ENCODE results near the gene FANCI.

The FANCI gene

DNA sequence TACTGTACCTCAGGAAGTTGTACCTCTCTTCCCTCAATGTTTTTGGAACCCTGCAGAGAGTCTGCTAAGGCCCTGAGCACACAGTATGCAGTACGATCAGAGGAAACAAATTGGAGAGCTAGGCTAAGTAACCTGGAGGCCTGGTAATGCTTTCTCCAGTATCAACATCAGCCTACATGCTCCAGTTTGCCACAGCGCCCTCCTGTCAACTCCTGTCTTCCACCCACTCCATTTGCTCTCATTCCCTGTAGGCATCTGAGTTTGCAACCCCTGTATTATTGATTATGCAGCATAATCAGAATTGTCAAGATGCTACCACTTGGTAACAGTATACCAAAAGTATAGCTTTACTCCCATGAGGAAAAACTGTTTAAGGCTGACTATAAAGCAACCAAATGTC lies 76.4 kb downstream of the FANCI start:
- no peak for TF ChIP-seq RAD21 (IDR thresholded peaks at IDR 0.05; ENCODE audit: low read depth)
- TF ChIP-seq, protein P1, sequence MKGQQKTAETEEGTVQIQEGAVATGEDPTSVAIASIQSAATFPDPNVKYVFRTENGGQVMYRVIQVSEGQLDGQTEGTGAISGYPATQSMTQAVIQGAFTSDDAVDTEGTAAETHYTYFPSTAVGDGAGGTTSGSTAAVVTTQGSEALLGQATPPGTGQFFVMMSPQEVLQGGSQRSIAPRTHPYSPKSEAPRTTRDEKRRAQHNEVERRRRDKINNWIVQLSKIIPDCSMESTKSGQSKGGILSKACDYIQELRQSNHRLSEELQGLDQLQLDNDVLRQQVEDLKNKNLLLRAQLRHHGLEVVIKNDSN (IDR thresholded peaks at IDR 0.05): no peak
- TF ChIP-seq TCF12 (IDR thresholded peaks at IDR 0.05; ENCODE audit: low read depth): no peak
- TF ChIP-seq, protein P2, sequence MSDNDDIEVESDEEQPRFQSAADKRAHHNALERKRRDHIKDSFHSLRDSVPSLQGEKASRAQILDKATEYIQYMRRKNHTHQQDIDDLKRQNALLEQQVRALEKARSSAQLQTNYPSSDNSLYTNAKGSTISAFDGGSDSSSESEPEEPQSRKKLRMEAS (IDR thresholded peaks at IDR 0.05): no peak
- TF ChIP-seq CEBPB (IDR thresholded peaks at IDR 0.05): no peak
- no peak for TF ChIP-seq YY1 (IDR thresholded peaks at IDR 0.05; ENCODE audit: low read depth)
- TF ChIP-seq, protein P3, sequence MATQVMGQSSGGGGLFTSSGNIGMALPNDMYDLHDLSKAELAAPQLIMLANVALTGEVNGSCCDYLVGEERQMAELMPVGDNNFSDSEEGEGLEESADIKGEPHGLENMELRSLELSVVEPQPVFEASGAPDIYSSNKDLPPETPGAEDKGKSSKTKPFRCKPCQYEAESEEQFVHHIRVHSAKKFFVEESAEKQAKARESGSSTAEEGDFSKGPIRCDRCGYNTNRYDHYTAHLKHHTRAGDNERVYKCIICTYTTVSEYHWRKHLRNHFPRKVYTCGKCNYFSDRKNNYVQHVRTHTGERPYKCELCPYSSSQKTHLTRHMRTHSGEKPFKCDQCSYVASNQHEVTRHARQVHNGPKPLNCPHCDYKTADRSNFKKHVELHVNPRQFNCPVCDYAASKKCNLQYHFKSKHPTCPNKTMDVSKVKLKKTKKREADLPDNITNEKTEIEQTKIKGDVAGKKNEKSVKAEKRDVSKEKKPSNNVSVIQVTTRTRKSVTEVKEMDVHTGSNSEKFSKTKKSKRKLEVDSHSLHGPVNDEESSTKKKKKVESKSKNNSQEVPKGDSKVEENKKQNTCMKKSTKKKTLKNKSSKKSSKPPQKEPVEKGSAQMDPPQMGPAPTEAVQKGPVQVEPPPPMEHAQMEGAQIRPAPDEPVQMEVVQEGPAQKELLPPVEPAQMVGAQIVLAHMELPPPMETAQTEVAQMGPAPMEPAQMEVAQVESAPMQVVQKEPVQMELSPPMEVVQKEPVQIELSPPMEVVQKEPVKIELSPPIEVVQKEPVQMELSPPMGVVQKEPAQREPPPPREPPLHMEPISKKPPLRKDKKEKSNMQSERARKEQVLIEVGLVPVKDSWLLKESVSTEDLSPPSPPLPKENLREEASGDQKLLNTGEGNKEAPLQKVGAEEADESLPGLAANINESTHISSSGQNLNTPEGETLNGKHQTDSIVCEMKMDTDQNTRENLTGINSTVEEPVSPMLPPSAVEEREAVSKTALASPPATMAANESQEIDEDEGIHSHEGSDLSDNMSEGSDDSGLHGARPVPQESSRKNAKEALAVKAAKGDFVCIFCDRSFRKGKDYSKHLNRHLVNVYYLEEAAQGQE (IDR thresholded peaks at IDR 0.05; ENCODE audit: low read depth): no peak
- no peak for TF ChIP-seq CREB1 (IDR thresholded peaks at IDR 0.05; ENCODE audit: low read depth)

DNA sequence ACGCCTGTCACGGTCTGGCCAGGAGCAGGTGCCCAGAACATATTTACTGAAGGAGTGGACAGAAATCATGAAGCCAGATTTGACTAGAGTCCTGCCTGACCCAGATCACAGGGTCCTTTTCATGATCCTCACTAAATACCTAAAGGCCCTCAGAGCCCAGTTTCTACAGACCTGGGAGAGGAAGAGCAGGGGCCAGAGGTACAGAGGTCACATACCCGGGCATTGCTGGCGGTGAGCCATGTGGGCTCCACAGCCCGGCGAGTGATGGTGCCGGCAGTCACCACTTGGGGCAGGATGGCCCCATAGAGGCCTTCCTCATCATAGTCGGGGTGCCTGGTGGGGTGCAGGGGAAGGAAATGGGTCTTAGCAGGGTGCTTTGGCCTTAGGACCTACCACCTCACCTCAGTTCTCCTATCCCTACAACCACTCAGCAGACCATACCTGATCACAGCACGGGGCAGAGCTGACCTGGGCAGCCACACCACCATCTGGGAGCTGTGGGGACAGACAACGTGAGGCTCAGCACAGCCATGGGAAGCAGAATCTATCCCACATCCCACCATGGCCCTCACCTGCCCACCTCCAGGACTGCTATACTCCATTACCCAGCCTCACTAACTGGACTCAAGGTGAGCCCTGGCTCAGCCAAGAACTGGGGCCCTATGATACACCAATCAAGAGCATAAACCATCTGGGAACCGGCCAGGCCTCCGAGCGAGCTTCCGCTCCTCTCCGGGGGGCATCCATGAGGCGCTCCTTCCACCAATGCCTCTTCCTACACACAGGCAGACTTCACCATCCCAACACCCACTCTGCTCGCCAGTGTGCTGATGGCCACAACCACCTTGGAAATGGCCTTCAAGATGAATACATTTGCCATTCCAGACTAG lies 78.0 kb downstream of the FANCI start:
- TF ChIP-seq CEBPB (IDR thresholded peaks at IDR 0.05): no peak
- TF ChIP-seq, protein P3 (IDR thresholded peaks at IDR 0.05; ENCODE audit: low read depth): no peak
- TF ChIP-seq TCF12 (IDR thresholded peaks at IDR 0.05; ENCODE audit: low read depth): no peak
- no peak for TF ChIP-seq TEAD4 (IDR thresholded peaks at IDR 0.05)
- no peak for TF ChIP-seq EP300 (IDR thresholded peaks at IDR 0.05; ENCODE audit: borderline replicate concordance)
- TF ChIP-seq EGR1 (IDR thresholded peaks at IDR 0.05): no peak
- TF ChIP-seq, protein P1 (IDR thresholded peaks at IDR 0.05): no peak
- no peak for TF ChIP-seq ZBTB7A (IDR thresholded peaks at IDR 0.05; ENCODE audit: low read depth)
- TF ChIP-seq RAD21 (IDR thresholded peaks at IDR 0.05; ENCODE audit: low read depth): no peak
- TF ChIP-seq YY1 (IDR thresholded peaks at IDR 0.05; ENCODE audit: low read depth): no peak
- no peak for TF ChIP-seq TAF1 (IDR thresholded peaks at IDR 0.05; ENCODE audit: low read depth)
- TF ChIP-seq CREB1 (IDR thresholded peaks at IDR 0.05; ENCODE audit: low read depth): no peak
- no peak for TF ChIP-seq FOXM1 (IDR thresholded peaks at IDR 0.05; ENCODE audit: borderline replicate concordance, low read depth)
- TF ChIP-seq NFIC (IDR thresholded peaks at IDR 0.05): no peak
- TF ChIP-seq, protein P2 (IDR thresholded peaks at IDR 0.05): no peak

DNA sequence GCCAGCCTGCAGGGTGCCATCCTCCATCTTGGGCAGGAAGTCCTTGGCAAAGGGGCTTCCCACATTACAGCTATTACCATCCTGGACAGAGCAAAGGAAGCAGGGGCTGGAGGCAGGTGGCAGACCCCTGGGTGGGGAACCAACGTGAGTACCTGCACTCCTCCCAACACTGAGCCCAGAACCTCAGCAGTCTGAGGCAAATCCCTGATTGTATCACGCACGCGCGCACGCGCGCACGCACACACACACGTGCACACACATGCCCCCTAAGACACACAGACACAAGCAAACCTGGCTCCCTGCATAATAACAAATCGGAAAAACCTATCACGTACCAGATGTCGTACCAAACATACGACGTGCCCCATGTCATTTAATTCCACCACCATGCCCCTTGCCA lies 79.0 kb downstream of the FANCI start:
- TF ChIP-seq EP300 (IDR thresholded peaks at IDR 0.05; ENCODE audit: borderline replicate concordance): no peak
- no peak for TF ChIP-seq NFIC (IDR thresholded peaks at IDR 0.05)
- TF ChIP-seq FOXM1 (IDR thresholded peaks at IDR 0.05; ENCODE audit: borderline replicate concordance, low read depth): no peak
- TF ChIP-seq, protein P2 (IDR thresholded peaks at IDR 0.05): no peak
- no peak for TF ChIP-seq CEBPB (IDR thresholded peaks at IDR 0.05)
- TF ChIP-seq, protein P1 (IDR thresholded peaks at IDR 0.05): no peak
- no peak for TF ChIP-seq TAF1 (IDR thresholded peaks at IDR 0.05; ENCODE audit: low read depth)
- no peak for TF ChIP-seq TEAD4 (IDR thresholded peaks at IDR 0.05)
- no peak for TF ChIP-seq ZBTB7A (IDR thresholded peaks at IDR 0.05; ENCODE audit: low read depth)
- no peak for TF ChIP-seq CREB1 (IDR thresholded peaks at IDR 0.05; ENCODE audit: low read depth)
- TF ChIP-seq EGR1 (IDR thresholded peaks at IDR 0.05): no peak
- TF ChIP-seq YY1 (IDR thresholded peaks at IDR 0.05; ENCODE audit: low read depth): no peak
- TF ChIP-seq, protein P3 (IDR thresholded peaks at IDR 0.05; ENCODE audit: low read depth): no peak
